Endothelial cell of umbilical vein (primary cell): ENCODE measurements around the gene GLB1L2. TPM values are rescaled to one million over a fixed set of nuclear protein-coding genes. Genes with fewer than 3 reads are reported as not detected.

Source experiments
- BruUV-seq: library from RNA; stranded (reverse); fragments of 400-500 nt; replicated peaks from 2 replicates; lab custom pipeline; 2021; lab: Mats Ljungman, UMichigan
- CTCF ChIA-PET: fragments of 300-600, 350-600 bp; sonication (Branson Sonifier 250); formaldehyde crosslinking; loops from one replicate; lab custom pipeline; 2021; ENCODE audit warnings: antibody characterized with exemption, inconsistent platforms; lab: Charles Lee
- POLR2A ChIA-PET: fragments of 300-600, 350-600 bp; sonication (Branson Sonifier 250); formaldehyde crosslinking; loops from one replicate; lab custom pipeline; 2021; ENCODE audit warnings: antibody characterized with exemption, inconsistent platforms; lab: Charles Lee
- DNase-seq: peaks from one replicate; pipeline ENCODE4 v3.0.0-alpha.2; 2011; ENCODE audit warnings: low read depth, low spot score
- FAIRE-seq: peaks from 2 replicates; lab custom pipeline; 2011; peaks lifted over from hg19 to GRCh38; lab: Jason Lieb, UNC
- H2AFZ ChIP-seq: 2 replicates; pipeline ENCODE4 v1.6.0; 2012; ENCODE audit warnings: low read depth, low read length, control low read depth, inconsistent platforms
- H3K27ac ChIP-seq: 2 replicates; pipeline ENCODE4 v1.5.1; 2011; ENCODE audit warnings: low read depth, mild to moderate bottlenecking, control low read depth, low read length, moderate library complexity; ENCODE audit not compliant: insufficient read depth
- H3K27me3 ChIP-seq, 2 experiments: 2 replicates each; pipeline versions ENCODE4 v1.6.0 to v1.6.1; 2011; ENCODE audit warnings: low read length in 2 of 2, mixed read lengths in 1 of 2; ENCODE audit not compliant: control insufficient read depth in 2 of 2, insufficient read depth in 2 of 2
- H3K36me3 ChIP-seq, 2 experiments: 2 replicates in 1 of 2; 3 replicates in 1 of 2; pipeline ENCODE4 v1.5.1; 2011; ENCODE audit warnings: low read length in 2 of 2, mild to moderate bottlenecking in 1 of 2, moderate library complexity in 1 of 2; ENCODE audit not compliant: control insufficient read depth in 2 of 2, insufficient read depth in 2 of 2; ENCODE audit errors: extremely low read depth in 1 of 2
- H3K4me1 ChIP-seq: 3 replicates; pipeline ENCODE4 v1.5.1; 2011; ENCODE audit warnings: mild to moderate bottlenecking, low read length; ENCODE audit not compliant: control insufficient read depth, insufficient read depth; ENCODE audit errors: extremely low read depth
- H3K4me2 ChIP-seq: 2 replicates; pipeline ENCODE4 v1.6.1; 2011; ENCODE audit warnings: low read length, control low read depth, mixed read lengths; ENCODE audit not compliant: insufficient read depth
- H3K4me3 ChIP-seq, 3 experiments: fragments of 200-600 bp in 1 of 3; sonication (generic), shearing (Covaris generic) in 1 of 3; replicated peaks in 1 of 3; 2 replicates each; pipeline ENCODE4 v1.5.1; 2011 to 2016; ENCODE audit warnings: control low read depth in 3 of 3, low read length in 3 of 3, mild to moderate bottlenecking in 2 of 3, inconsistent platforms in 1 of 3, low read depth in 1 of 3, moderate library complexity in 1 of 3; ENCODE audit not compliant: insufficient read depth in 1 of 3
- H3K79me2 ChIP-seq: 2 replicates; pipeline ENCODE4 v1.6.0; 2012; ENCODE audit warnings: low read length, inconsistent platforms; ENCODE audit not compliant: control insufficient read depth, insufficient read depth
- H3K9ac ChIP-seq: replicated peaks from 2 replicates; pipeline ENCODE3; 2011; ENCODE audit warnings: low read length, control low read depth; ENCODE audit not compliant: insufficient read depth; ENCODE audit errors: extremely low read depth
- H3K9me1 ChIP-seq: replicated peaks from 3 replicates; pipeline ENCODE4 v1.6.0; 2011; ENCODE audit warnings: mild to moderate bottlenecking, low read length; ENCODE audit not compliant: control insufficient read depth, insufficient read depth; ENCODE audit errors: extremely low read depth
- H3K9me3 ChIP-seq: replicated peaks from 2 replicates; pipeline ENCODE4 v1.5.1; 2012; ENCODE audit warnings: low read length, inconsistent platforms; ENCODE audit not compliant: control insufficient read depth, insufficient read depth
- H4K20me1 ChIP-seq: replicated peaks from 2 replicates; pipeline ENCODE3; 2011; ENCODE audit warnings: mild to moderate bottlenecking, low read length; ENCODE audit not compliant: control insufficient read depth, insufficient read depth; ENCODE audit errors: extremely low read depth
- EZH2 ChIP-seq: IDR thresholded peaks from 2 replicates; pipeline ENCODE4 v1.6.1; 2012; ENCODE audit warnings: borderline replicate concordance, low read depth, mild to moderate bottlenecking, moderate library complexity, low read length, inconsistent platforms; ENCODE audit not compliant: severe bottlenecking
- FOS ChIP-seq: IDR thresholded peaks from 2 replicates; pipeline ENCODE4 v1.6.1; 2011; ENCODE audit warnings: mild to moderate bottlenecking, low read length, moderate library complexity, borderline replicate concordance; ENCODE audit not compliant: insufficient read depth
- GATA2 ChIP-seq: IDR thresholded peaks from 2 replicates; pipeline ENCODE4 v1.7.0; 2011; ENCODE audit warnings: low read depth, mild to moderate bottlenecking, moderate library complexity, mixed read lengths, low read length; ENCODE audit not compliant: insufficient read length, insufficient read depth
- JUN ChIP-seq: IDR thresholded peaks from 2 replicates; pipeline ENCODE4 v1.6.1; 2011; ENCODE audit warnings: borderline replicate concordance, low read depth; ENCODE audit not compliant: insufficient read length, insufficient read depth
- MYC ChIP-seq: IDR thresholded peaks from one replicate; pipeline ENCODE4 v1.6.1; 2011; ENCODE audit warnings: mild to moderate bottlenecking, low read depth, low read length
- POLR2A ChIP-seq: IDR thresholded peaks from 2 replicates; pipeline ENCODE4 v1.6.1; 2012; ENCODE audit warnings: low read depth, mild to moderate bottlenecking, control low read depth, low read length
- POLR2AphosphoS5 ChIP-seq: IDR thresholded peaks from 2 replicates; pipeline ENCODE4 v1.6.1; 2012; ENCODE audit warnings: low read depth, mild to moderate bottlenecking, control low read depth, low read length, moderate library complexity; ENCODE audit not compliant: insufficient read depth
- dilution Hi-C: fragments of 300-500 bp; cut with MboI; formaldehyde crosslinking; loops from one replicate; pipeline ENCODE4 v1.15.0; 2019; ENCODE audit warnings: low sequenced_read_pairs; ENCODE audit not compliant: extremely low pct_ligation_motif_present
- intact Hi-C: fragments of 100-400 bp; cut with micrococcal nuclease; formaldehyde crosslinking; loops from one replicate; pipeline ENCODE4 v1.10.0; 2022
- polyA plus RNA-seq, 4 experiments: library from polyadenylated mRNA; depleted of rRNA in 3 of 4; stranded (reverse) in 3 of 4; unstranded in 1 of 4; fragments of >200 nt; gene quantifications; 2 replicates each; pipeline versions ENCODE4 v1.2.1 to v1.2.3, GENCODE V29; 2011 to 2012; ENCODE audit warnings: missing spikeins in 1 of 4
- total RNA-seq: library from RNA; stranded (reverse); gene quantifications from 2 replicates; pipeline ENCODE4 v1.2.3, GENCODE V29; 2021
- TF ChIP-seq, protein P1 (sequence below): IDR thresholded peaks from 2 replicates; pipeline ENCODE4 v1.6.1; 2011; ENCODE audit not compliant: insufficient read depth, insufficient read length
- TF ChIP-seq, protein P2 (sequence below), 2 donors: IDR thresholded peaks; 1 replicate in 1 of 2; 2 replicates in 1 of 2; pipeline ENCODE4 v1.5.1; 2011; ENCODE audit warnings: low read length in 2 of 2, mild to moderate bottlenecking in 2 of 2, moderate library complexity in 2 of 2, control low read depth in 1 of 2, inconsistent platforms in 1 of 2, low read depth in 1 of 2; ENCODE audit not compliant: insufficient read depth in 1 of 2; ENCODE audit errors: extremely low read depth in 1 of 2

The GLB1L2 gene
- total and polyA plus RNA-seq, 2 donors (not counting 3 experiments of a cell fraction or from before 2014, with no cell fraction given): 0.55 to 0.59 TPM

DNA sequence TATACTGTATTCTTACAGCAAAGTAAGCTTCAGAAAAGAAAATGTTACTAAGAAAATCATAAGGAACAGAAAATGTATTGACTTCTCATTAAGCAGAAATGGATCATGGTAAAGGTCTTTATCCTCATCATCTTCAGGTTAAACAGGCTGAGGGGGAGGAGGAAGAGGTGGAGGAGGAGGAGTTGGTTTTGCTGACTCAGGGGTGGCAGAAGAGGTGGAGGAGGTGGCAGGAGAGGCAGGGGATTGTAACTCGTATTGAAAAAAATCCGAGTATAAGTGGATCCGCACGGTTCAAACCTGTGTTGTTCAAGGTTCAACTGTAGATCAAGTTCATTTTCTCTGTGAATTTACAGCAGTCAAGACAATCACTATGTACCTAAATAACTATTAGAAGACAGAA, 42.6 kb upstream of the GLB1L2 start:
- no peak overlapping the region for H3K9ac ChIP-seq
- no peak for FAIRE-seq

More for the DNA sequence above, 42.6 kb upstream of the GLB1L2 start:
- H3K79me2 ChIP-seq: no peaks in the 10 kb centered on the region
- ChIA-PET CTCF (no interaction called here), POLR2A (no interaction called here)
- no peak overlapping the region for H2AFZ ChIP-seq
- no peaks in the 10 kb centered on the region for H3K4me1 ChIP-seq
- no peaks in the 10 kb centered on the region for H4K20me1 ChIP-seq
- H3K36me3 ChIP-seq: no peaks in the 10 kb centered on the region
- dilution Hi-C loops: no loop called here
- H3K9me3 ChIP-seq: no peaks in the 10 kb centered on the region
- BruUV-seq: no TSS peak
- H3K4me3 ChIP-seq: no peak overlapping the region
- no peaks in the 10 kb centered on the region for H3K27me3 ChIP-seq
- no peak for DNase-seq
- no peak overlapping the region for H3K4me2 ChIP-seq
- no peaks in the 10 kb centered on the region for H3K9me1 ChIP-seq
- TF ChIP-seq POLR2AphosphoS5 (no peak), FOS (no peak), MYC (no peak), JUN (no peak), POLR2A (no peak), GATA2 (no peak), EZH2 (no peak)
- TF ChIP-seq, protein P1, sequence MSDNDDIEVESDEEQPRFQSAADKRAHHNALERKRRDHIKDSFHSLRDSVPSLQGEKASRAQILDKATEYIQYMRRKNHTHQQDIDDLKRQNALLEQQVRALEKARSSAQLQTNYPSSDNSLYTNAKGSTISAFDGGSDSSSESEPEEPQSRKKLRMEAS: no peak
- TF ChIP-seq, protein P2, sequence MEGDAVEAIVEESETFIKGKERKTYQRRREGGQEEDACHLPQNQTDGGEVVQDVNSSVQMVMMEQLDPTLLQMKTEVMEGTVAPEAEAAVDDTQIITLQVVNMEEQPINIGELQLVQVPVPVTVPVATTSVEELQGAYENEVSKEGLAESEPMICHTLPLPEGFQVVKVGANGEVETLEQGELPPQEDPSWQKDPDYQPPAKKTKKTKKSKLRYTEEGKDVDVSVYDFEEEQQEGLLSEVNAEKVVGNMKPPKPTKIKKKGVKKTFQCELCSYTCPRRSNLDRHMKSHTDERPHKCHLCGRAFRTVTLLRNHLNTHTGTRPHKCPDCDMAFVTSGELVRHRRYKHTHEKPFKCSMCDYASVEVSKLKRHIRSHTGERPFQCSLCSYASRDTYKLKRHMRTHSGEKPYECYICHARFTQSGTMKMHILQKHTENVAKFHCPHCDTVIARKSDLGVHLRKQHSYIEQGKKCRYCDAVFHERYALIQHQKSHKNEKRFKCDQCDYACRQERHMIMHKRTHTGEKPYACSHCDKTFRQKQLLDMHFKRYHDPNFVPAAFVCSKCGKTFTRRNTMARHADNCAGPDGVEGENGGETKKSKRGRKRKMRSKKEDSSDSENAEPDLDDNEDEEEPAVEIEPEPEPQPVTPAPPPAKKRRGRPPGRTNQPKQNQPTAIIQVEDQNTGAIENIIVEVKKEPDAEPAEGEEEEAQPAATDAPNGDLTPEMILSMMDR (IDR thresholded peaks at IDR 0.05; ENCODE audit: extremely low read depth in 1 of 2, insufficient read depth in 1 of 2, low read depth in 1 of 2, low read length in 2 of 2): no peak
- H3K27ac ChIP-seq: no peak overlapping the region
- intact Hi-C loops: no loop called here
